ENCODE results near the gene AFF1. TPM values are rescaled to one million over a fixed set of nuclear protein-coding genes. Genes with fewer than 3 reads are reported as not detected.

AFF1 gene
- total and polyA plus RNA-seq, 5 donors = 63.4 to 86.6 (median 83.1) TPM

DNA sequence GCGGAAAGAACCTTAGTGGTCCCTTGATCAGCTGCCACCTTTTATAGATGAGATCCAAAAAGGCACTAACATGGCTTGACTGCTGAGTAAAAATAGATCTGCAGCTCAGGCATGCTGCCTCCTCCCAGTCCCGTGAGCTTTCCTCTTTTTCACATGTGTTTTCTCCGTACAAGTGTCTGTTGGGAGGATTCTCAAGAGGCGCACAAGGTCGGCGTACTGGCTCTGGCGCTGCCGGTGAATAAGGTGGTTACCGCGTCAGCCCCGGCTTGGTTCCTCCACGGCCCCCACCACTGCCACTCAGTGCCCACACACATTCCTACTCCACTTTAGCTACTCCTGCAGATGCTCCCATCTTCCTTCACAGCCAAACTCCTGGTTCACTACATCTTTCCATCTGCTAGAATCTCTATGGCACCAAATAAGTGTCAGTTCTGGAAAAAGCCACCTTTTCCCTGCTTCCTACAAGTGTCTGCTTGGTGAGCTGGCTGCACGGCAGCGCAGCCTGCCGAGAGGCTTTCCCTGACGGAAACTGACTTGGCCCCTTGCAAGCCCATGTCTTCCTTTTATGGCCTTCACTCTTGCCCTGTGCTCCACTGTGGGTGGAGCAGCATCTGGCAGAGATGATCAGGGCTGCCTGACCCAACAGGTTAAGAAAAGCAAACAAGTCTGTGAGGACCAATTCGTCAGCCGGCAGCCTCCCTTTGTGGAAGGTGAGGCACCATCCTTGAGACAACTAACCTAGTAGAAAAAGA lies 185.8 kb downstream of the AFF1 start:
- ATAC-seq = peak; percentile 83 to 86
- H3K27me3 ChIP-seq (ENCODE audit: control insufficient read depth, insufficient read depth) = no peaks in the 10 kb centered on the region
- intact Hi-C loops (cut with DNase I) = no loop called here
- peak overlapping the region; percentile 19 for H3K4me3 ChIP-seq (ENCODE audit: low read length)
- peak overlapping the region; percentile 86 for H3K27ac ChIP-seq (ENCODE audit: low read length)
- H3K4me1 ChIP-seq (ENCODE audit: control insufficient read depth, insufficient read depth, low read length) = peaks cover 14% of the 10 kb centered on the region
- 62% methylated on average over 18 of the region's 18 CpGs for WGBS
- DNase-seq = peak; percentile 40 to 71 (median 70)
- H3K9me3 ChIP-seq (ENCODE audit: control insufficient read depth, low read length) = no peaks in the 10 kb centered on the region

- H3K4me1 ChIP-seq (ENCODE audit: control insufficient read depth, insufficient read depth, low read length) = peaks cover 14% of the 10 kb centered on the region
- intact Hi-C loops (cut with DNase I) = no loop called here
Measured at GRCh38 chr4:87121341-87122065, 186.7 kb downstream of the AFF1 start.

DNA sequence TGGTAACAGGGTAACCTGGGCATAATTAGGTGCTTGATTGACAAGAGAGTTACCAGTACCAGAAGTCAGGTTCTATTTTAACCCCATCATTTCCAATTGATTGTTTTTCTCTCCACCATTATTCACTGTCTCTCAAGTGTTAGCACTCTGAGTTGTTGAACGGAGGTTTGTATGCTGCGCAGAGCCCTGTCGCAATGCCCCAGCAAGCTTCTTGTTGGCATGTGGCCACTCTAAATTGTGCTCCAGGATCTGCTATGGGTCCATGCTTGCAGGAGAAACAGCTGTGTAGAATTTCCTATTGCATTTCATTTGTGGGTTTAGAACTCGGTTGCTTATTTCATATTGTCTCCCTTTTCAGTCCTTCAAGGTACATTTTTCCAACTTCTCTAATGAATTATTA lies 187.4 kb downstream of the AFF1 start:
- DNase-seq (peak in 1 of 3 donors; percentile 22), ATAC-seq (peak; percentile 45 to 53)
- peak overlapping the region; percentile 48 for H3K27ac ChIP-seq (ENCODE audit: low read length)
- 71% methylated on average over 4 of the region's 4 CpGs for WGBS
- H3K4me3 ChIP-seq (ENCODE audit: low read length) = no peak overlapping the region
- H3K27me3 ChIP-seq (ENCODE audit: control insufficient read depth, insufficient read depth) = no peaks in the 10 kb centered on the region
- H3K4me1 ChIP-seq (ENCODE audit: control insufficient read depth, insufficient read depth, low read length) = peaks cover 13% of the 10 kb centered on the region
- intact Hi-C loops (cut with DNase I) = no loop called here
- H3K9me3 ChIP-seq (ENCODE audit: control insufficient read depth, low read length) = no peaks in the 10 kb centered on the region

More at GRCh38 chr4:87121341-87122065, 186.7 kb downstream of the AFF1 start:
- peak; percentile 25 to 29 for ATAC-seq
- no peak for DNase-seq
- WGBS = 65% methylated on average over 4 of the region's 4 CpGs
- H3K27ac ChIP-seq (ENCODE audit: low read length) = peak overlapping the region; percentile 86
- H3K4me3 ChIP-seq (ENCODE audit: low read length) = no peak overlapping the region
- no peaks in the 10 kb centered on the region for H3K9me3 ChIP-seq (ENCODE audit: control insufficient read depth, low read length)
- H3K27me3 ChIP-seq (ENCODE audit: control insufficient read depth, insufficient read depth) = no peaks in the 10 kb centered on the region

DNA sequence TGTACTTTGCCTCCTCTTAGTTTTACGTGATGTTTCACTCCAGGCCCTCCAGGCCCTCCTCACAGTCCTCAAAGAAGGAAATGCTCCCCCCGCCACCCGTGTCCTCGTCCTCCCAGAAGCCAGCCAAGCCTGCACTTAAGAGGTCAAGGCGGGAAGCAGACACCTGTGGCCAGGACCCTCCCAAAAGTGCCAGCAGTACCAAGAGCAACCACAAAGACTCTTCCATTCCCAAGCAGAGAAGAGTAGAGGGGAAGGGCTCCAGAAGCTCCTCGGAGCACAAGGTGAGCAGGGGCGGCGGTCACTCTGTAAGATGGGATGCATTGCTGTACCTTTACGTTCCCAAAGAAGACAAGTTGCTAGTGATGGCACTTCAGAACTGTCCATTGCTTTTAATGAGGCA lies 191.2 kb downstream of the AFF1 start:
- H3K9me3 ChIP-seq (ENCODE audit: control insufficient read depth, low read length) = no peaks in the 10 kb centered on the region
- intact Hi-C loops (cut with DNase I) = no loop called here
- no peak overlapping the region for H3K4me3 ChIP-seq (ENCODE audit: low read length)
- ATAC-seq (no peak), DNase-seq (no peak)
- 91% methylated on average over 9 of the region's 9 CpGs for WGBS
- no peak overlapping the region for H3K27ac ChIP-seq (ENCODE audit: low read length)
- no peaks in the 10 kb centered on the region for H3K27me3 ChIP-seq (ENCODE audit: control insufficient read depth, insufficient read depth)
- H3K4me1 ChIP-seq (ENCODE audit: control insufficient read depth, insufficient read depth, low read length) = peaks cover 7% of the 10 kb centered on the region

GRCh38 chr4:87128006-87128705 lies 193.3 kb downstream of the AFF1 start:
- ATAC-seq = no peak
- Histone ChIP-seq H3K27me3 (ENCODE audit: control insufficient read depth, insufficient read depth) (no peaks in the 10 kb centered on the region), H3K27ac (ENCODE audit: low read length) (no peak overlapping the region), H3K4me1 (ENCODE audit: control insufficient read depth, insufficient read depth, low read length) (no peaks in the 10 kb centered on the region), H3K4me3 (ENCODE audit: low read length) (no peak overlapping the region), H3K9me3 (ENCODE audit: control insufficient read depth, low read length) (no peaks in the 10 kb centered on the region)
- intact Hi-C loops (cut with DNase I) = no loop called here
- no peak for DNase-seq
- 71% methylated on average over 2 of the region's 2 CpGs for WGBS

- intact Hi-C loops (cut with DNase I) = no loop called here
- Histone ChIP-seq H3K27ac (ENCODE audit: low read length) (no peak overlapping the region), H3K4me3 (ENCODE audit: low read length) (no peak overlapping the region), H3K27me3 (ENCODE audit: control insufficient read depth, insufficient read depth) (no peaks in the 10 kb centered on the region), H3K9me3 (ENCODE audit: control insufficient read depth, low read length) (no peaks in the 10 kb centered on the region), H3K4me1 (ENCODE audit: control insufficient read depth, insufficient read depth, low read length) (no peaks in the 10 kb centered on the region)
- WGBS = 96% methylated on average over 6 of the region's 6 CpGs
- ATAC-seq = no peak
- DNase-seq = no peak
Measured at GRCh38 chr4:87129681-87130080, 194.9 kb downstream of the AFF1 start.

DNA sequence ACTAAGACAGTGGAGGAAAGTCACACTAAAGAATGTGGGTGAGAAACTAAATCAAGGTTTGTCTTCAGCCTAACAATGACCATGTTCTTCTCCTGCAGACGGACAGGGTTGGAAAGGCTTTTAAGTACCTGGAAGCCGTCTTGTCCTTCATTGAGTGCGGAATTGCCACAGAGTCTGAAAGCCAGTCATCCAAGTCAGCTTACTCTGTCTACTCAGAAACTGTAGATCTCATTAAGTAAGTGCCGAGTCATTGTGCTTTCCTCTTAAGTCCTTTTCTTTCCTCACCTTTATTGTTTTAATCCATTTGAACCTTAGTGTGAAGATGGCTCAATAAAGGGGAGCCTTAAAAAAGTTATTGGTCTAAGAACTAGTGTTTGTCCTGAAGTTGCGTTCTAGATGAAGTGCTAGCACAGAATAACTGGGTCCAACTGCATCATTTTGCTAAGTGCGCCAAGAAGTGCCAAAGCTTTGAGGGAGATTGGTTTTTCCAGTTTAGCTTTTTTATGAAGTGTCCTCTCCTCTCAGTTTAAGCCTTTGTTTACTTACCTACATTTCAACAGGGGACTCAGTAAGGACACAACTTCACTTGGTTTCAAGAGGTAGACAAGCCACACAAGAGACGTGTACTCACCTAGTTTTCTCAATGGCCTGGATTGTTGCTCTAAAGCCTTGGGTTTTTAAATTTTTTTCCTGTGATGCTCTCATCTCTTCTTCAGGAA lies 196.3 kb downstream of the AFF1 start:
- intact Hi-C loops (cut with DNase I) = no loop called here
- Histone ChIP-seq H3K9me3 (ENCODE audit: control insufficient read depth, low read length) (no peaks in the 10 kb centered on the region), H3K4me1 (ENCODE audit: control insufficient read depth, insufficient read depth, low read length) (no peaks in the 10 kb centered on the region)

GRCh38 chr4:87132035-87132434 lies 197.2 kb downstream of the AFF1 start:
- no peaks in the 10 kb centered on the region for H3K27me3 ChIP-seq (ENCODE audit: control insufficient read depth, insufficient read depth)
- ATAC-seq (no peak), DNase-seq (no peak)
- intact Hi-C loops (cut with DNase I) = no loop called here
- WGBS = 94% methylated on average over 8 of the region's 8 CpGs
- H3K4me3 ChIP-seq (ENCODE audit: low read length) = no peak overlapping the region
- H3K9me3 ChIP-seq (ENCODE audit: control insufficient read depth, low read length) = no peaks in the 10 kb centered on the region
- H3K27ac ChIP-seq (ENCODE audit: low read length) = no peak overlapping the region
- H3K4me1 ChIP-seq (ENCODE audit: control insufficient read depth, insufficient read depth, low read length) = no peaks in the 10 kb centered on the region

More for the DNA sequence above, 196.3 kb downstream of the AFF1 start:
- ATAC-seq = no peak
- Histone ChIP-seq H3K27ac (ENCODE audit: low read length) (no peak overlapping the region), H3K4me3 (ENCODE audit: low read length) (no peak overlapping the region), H3K27me3 (ENCODE audit: control insufficient read depth, insufficient read depth) (no peaks in the 10 kb centered on the region)
- no peak for DNase-seq
- 96% methylated on average over 7 of the region's 7 CpGs for WGBS

- Histone ChIP-seq H3K4me1 (ENCODE audit: control insufficient read depth, insufficient read depth, low read length) (no peaks in the 10 kb centered on the region), H3K27me3 (ENCODE audit: control insufficient read depth, insufficient read depth) (no peaks in the 10 kb centered on the region), H3K9me3 (ENCODE audit: control insufficient read depth, low read length) (no peaks in the 10 kb centered on the region), H3K4me3 (ENCODE audit: low read length) (no peak overlapping the region), H3K27ac (ENCODE audit: low read length) (peak overlapping the region; percentile 75)
- 36% methylated on average over 2 of the region's 2 CpGs for WGBS
- peak in 1 of 2 donors; percentile 40 for ATAC-seq
- intact Hi-C loops (cut with DNase I) = no loop called here
- no peak for DNase-seq
Measured at GRCh38 chr4:87133183-87133582, 198.4 kb downstream of the AFF1 start.

GRCh38 chr4:87134122-87134521 lies 199.3 kb downstream of the AFF1 start:
- no peak for DNase-seq
- H3K4me1 ChIP-seq (ENCODE audit: control insufficient read depth, insufficient read depth, low read length) = no peaks in the 10 kb centered on the region
- no peak overlapping the region for H3K4me3 ChIP-seq (ENCODE audit: low read length)
- intact Hi-C loops (cut with DNase I) = no loop called here
- ATAC-seq = peak in 1 of 2 donors; percentile 26
- H3K27me3 ChIP-seq (ENCODE audit: control insufficient read depth, insufficient read depth) = no peaks in the 10 kb centered on the region
- H3K27ac ChIP-seq (ENCODE audit: low read length) = peak overlapping the region; percentile 63
- WGBS = 60% methylated on average over 3 of the region's 3 CpGs
- H3K9me3 ChIP-seq (ENCODE audit: control insufficient read depth, low read length) = no peaks in the 10 kb centered on the region

All from right cardiac atrium (tissue), 5 donors.